Left ventricle myocardium inferior (tissue), 1 donor: ENCODE results near the gene DEFB124. TPM values are rescaled to one million over a fixed set of nuclear protein-coding genes. Genes with fewer than 3 reads are reported as not detected.
"Not testable (repeated sequence)": the region's sequence is repeated elsewhere in the genome, so short reads cannot be mapped to it uniquely, and the experiment has no call there.

Source experiments
- DNase-seq: peaks from one replicate; pipeline ENCODE4 v3.0.0-alpha.2; 2020
- H3K27ac ChIP-seq: fragments of 200-600 bp; replicated peaks from 2 replicates; pipeline ENCODE4 v1.8.0; 2021
- H3K27me3 ChIP-seq: fragments of 200-600 bp; 2 replicates; pipeline ENCODE4 v1.8.0; 2021; ENCODE audit warnings: low read depth
- H3K36me3 ChIP-seq: fragments of 200-600 bp; 2 replicates; pipeline ENCODE4 v1.8.0; 2021
- H3K4me1 ChIP-seq: fragments of 200-600 bp; 2 replicates; pipeline ENCODE4 v1.8.0; 2021
- H3K4me3 ChIP-seq: fragments of 200-600 bp; 2 replicates; pipeline ENCODE4 v1.8.0; 2021; ENCODE audit warnings: mild to moderate bottlenecking, moderate library complexity
- H3K9me3 ChIP-seq: fragments of 200-600 bp; replicated peaks from 2 replicates; pipeline ENCODE4 v1.8.0; 2021
- CTCF ChIP-seq: fragments of 200-600 bp; IDR thresholded peaks from 2 replicates; pipeline ENCODE4 v1.8.0; 2021; ENCODE audit warnings: antibody characterized with exemption, mild to moderate bottlenecking, borderline replicate concordance
- intact Hi-C: fragments of 100-400 bp; cut with micrococcal nuclease; formaldehyde crosslinking; loops from one replicate; pipeline ENCODE4 v1.11.0; 2022
- long read RNA-seq: library from polyadenylated mRNA; unstranded; transcript quantifications from one replicate; pipeline ENCODE4 v2.0.0, GENCODE V29; 2021
- total RNA-seq: library from RNA; stranded (reverse); fragmentation: NEBNext Ultra II Directional; extraction: Animal tissue kit (Norgen Biotek cat#: 25700); gene quantifications from one replicate; pipeline ENCODE4 v1.2.1, GENCODE V29; 2021
- donor health status: DM: no; HTN: yes; CAD: no; lungs with severe emphysema.

DEFB124 gene
- not detected for total RNA-seq
- long read RNA-seq = 0 reads

GRCh38 chr20:31474758-31475427 lies at the start of gene DEFB124, which contains the start of gene REM1:
DEFB124 (minus strand) TSS chr20:31475127; CDS start chr20:31473013, 2,114 bp downstream.
REM1 (plus strand) TSS chr20:31475288; CDS start chr20:31476446, 1,158 bp downstream.
- intact Hi-C loops = no loop called here
- peak; percentile 59 for DNase-seq
- Histone ChIP-seq H3K36me3 (no peaks in the 10 kb centered on the region), H3K4me3 (peak within 1 kb of the TSS; percentile 68), H3K4me1 (peaks cover 29% of the 10 kb centered on the region), H3K9me3 (no peaks in the 10 kb centered on the region), H3K27ac (peak within 1 kb of the TSS; percentile 74), H3K27me3 (peaks cover 53% of the 10 kb centered on the region)
- TF ChIP-seq CTCF = no peak

- Histone ChIP-seq H3K27ac (peak overlapping the region; percentile 27), H3K36me3 (peaks cover 51% of the 10 kb centered on the region)
Measured at GRCh38 chr20:31523361-31524283, 48.7 kb upstream of the DEFB124 start.

GRCh38 chr20:31522731-31523130 lies 47.8 kb upstream of the DEFB124 start:
- Histone ChIP-seq H3K4me1 (peaks cover 47% of the 10 kb centered on the region), H3K36me3 (peaks cover 43% of the 10 kb centered on the region), H3K4me3 (no peak overlapping the region), H3K9me3 (no peaks in the 10 kb centered on the region), H3K27me3 (no peaks in the 10 kb centered on the region), H3K27ac (peak overlapping the region; percentile 43)
- TF ChIP-seq CTCF = no peak
- intact Hi-C loops = no loop called here
- DNase-seq = no peak

More at GRCh38 chr20:31523361-31524283, 48.7 kb upstream of the DEFB124 start:
- Histone ChIP-seq H3K27me3 (no peaks in the 10 kb centered on the region), H3K9me3 (no peaks in the 10 kb centered on the region), H3K4me1 (peaks cover 41% of the 10 kb centered on the region), H3K4me3 (no peak overlapping the region)
- no peak for DNase-seq
- TF ChIP-seq CTCF = no peak
- intact Hi-C loops = no loop called here

GRCh38 chr20:31521267-31521666 lies 46.3 kb upstream of the DEFB124 start:
- DNase-seq, H3K4me3 ChIP-seq, H3K9me3 ChIP-seq, H3K27me3 ChIP-seq, intact Hi-C loops: not testable (repeated sequence)
- Histone ChIP-seq H3K4me1 (peaks cover 62% of the 10 kb centered on the region), H3K36me3 (peaks cover 41% of the 10 kb centered on the region), H3K27ac (peak overlapping the region; percentile 43)

- Histone ChIP-seq H3K9me3 (no peaks in the 10 kb centered on the region), H3K27ac (no peak overlapping the region), H3K27me3 (no peaks in the 10 kb centered on the region), H3K36me3 (peaks cover 17% of the 10 kb centered on the region), H3K4me3 (no peak overlapping the region), H3K4me1 (peaks cover 74% of the 10 kb centered on the region)
- intact Hi-C loops = no loop called here
- no peak for TF ChIP-seq CTCF
- peak; percentile 25 for DNase-seq
Measured at GRCh38 chr20:31517373-31517772, 42.4 kb upstream of the DEFB124 start.
